HG03280 (cell line): ENCODE results near the gene INPP4A.

ENCODE experiments used
- ATAC-seq: cut with Tn5 transposase; IDR thresholded peaks from one replicate; pipeline ENCODE4 v1.9.1; 2021; ENCODE audit warnings: mild to moderate bottlenecking, moderate library complexity; ENCODE audit not compliant: unreplicated experiment

The INPP4A gene

GRCh38 chr2:98509542-98510321 is 65.1 kb downstream of the INPP4A start:
- ATAC-seq, result no peak

GRCh38 chr2:98510322-98510662 is 65.6 kb downstream of the INPP4A start:
- ATAC-seq, result no peak

DNA sequence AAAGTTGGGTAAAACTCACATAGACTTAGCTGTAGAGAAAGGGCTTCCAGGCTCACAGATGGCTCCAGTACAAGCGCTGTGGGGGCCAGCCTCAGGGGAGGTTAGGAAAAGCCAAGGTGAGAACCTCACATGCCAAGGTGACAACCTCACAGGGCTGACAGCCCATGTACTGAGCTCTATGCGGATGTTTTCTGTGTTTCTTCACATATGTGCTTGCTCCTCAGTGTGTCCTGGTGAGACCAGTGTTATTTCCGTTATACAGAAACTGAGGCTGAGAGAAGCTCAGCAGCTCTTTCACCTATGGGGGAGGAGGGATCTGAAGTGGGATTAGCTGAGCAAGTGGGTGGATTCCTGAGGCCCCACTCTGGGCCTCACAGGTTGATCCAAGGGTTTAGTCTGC is 67.3 kb downstream of the INPP4A start:
- ATAC-seq, result no peak

GRCh38 chr2:98512699-98513098 is 68.0 kb downstream of the INPP4A start:
- no peak for ATAC-seq

DNA sequence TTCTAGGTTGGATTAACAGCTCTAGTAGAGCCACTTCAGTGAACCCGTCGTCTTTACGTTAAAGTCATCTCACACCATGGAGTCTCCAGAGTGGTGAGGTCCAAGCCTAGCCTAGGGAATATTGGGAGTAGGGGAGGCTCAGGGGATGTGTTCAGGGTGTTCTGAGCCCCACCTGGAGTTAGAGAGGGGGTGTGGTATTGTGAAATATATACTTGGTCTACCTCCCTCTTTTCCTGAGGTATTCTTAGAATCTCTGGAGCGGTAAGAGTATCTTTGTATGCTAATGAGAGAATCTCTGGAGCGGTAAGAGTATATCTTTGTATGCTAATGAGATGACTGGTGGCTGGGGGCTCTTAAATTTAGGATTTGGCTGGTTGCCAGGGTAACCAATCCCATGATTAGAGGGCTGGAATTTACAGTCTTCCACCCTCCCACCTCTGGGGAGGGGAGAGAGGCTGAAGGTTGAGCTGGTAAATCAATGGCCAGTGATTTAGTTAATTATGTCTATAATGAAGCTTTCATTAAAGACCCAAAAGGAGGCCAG is 69.5 kb downstream of the INPP4A start:
- ATAC-seq, result no peak

DNA sequence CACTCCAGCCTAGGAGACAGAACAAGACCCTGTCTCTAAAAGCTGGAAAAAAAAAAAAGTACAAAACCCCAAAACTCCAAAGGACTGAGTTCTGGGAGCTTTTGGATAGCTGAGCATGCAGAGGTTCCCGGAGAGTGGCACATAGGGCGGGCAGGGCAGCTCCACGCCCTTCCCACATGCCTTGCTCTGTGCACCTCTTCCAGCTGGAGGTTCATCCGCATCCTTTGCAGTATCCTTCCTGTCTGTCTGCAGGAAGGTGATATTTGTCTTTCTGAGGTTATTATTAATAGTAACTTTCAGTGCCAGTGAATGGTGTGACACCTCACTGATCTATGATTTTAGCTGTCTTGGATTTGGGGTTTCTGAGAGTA is 70.2 kb downstream of the INPP4A start:
- ATAC-seq, result no peak

DNA sequence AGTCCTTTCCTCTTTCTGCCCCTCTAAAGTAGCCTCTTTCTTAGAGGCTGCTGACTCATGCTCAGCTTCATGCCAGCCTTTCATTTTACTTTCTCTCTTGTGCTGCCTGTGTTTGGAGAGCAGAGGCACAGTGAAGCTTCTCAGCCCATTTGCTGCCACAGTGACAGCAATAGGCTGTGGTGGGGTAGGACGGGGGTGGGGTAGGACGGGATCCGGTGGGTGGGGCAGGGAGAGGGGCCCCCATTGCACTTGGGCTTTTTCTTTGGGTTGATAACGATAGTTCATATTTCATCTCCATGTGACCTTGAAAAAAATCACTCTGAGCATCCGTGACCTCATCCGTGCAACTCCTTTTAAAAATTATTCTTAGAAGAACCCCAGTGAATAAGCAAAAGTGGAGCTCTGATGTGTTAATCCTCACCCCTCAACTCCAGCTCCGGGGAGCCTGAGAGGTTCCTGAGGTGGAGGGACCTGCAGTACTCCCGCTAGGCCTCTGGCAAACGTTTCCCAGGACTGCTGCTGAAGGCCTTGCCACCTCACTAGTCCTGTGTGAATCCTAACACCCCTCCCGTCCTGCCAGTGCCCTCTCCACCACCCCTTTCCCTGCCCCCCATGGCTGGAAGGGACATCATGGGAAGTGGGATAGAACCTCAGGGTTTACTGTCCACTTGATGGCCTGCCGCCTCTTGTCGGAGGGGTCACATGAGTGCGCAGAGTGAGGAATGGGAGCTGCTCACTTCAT is 70.8 kb downstream of the INPP4A start:
- ATAC-seq, result no peak

DNA sequence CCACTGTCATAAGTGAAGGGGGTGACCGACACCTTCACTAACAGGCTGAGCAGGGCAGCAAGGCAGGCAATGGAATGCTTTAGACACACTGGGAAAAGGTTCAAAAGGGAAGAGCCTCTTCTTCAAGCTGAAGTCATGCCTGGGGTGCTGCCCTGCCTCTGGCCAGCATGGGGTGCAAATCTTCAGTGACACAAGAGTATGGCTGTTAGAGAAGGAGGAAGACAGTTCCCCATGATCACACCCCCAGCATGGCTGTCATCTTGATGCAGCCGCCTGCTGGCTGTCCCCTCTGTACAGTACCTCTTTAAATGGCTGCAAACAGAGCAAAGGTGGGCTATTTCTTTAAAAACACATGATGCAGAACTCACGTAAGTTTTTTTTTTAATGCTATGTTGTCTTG is 71.9 kb downstream of the INPP4A start:
- ATAC-seq, result no peak

DNA sequence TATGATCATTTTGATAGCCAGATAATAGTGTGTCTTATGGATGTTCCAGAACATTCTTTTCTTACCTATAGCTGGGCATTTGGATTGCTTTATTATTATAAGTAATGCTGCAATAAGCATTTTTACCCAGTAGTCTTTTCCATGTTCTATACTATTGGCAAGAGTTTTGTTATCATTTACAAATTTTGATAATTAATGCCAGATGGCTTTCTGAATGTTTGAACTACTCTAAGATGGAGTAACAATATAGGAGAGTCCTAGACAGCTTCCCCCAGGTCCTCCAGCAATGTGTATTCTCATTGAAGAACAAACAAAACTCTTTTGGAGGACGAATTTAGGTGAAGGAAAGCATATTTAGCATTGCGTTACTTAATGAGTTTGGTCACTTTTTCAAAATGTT is 73.0 kb downstream of the INPP4A start:
- no peak for ATAC-seq

DNA sequence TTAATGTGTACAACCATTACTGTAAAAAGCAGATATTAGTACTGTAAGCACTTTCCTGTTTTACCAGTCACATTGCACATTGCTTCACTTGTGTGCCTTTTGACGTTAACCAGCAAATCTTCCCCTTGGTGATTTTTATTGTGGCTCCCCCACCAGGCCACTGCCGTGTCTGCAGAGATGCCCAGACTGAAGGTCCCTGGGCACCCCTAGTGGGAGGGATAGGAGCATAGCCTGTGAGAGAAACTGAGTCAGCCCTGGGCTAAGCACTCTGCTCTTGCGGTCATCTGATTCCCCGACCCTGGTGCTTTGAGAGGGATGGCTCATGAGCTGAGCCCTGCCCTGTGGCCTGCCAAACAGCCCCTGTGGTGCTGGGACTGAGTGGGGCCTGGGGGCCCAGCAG is 73.4 kb downstream of the INPP4A start:
- ATAC-seq, result no peak

GRCh38 chr2:98519156-98519555 is 74.5 kb downstream of the INPP4A start:
- no peak for ATAC-seq

DNA sequence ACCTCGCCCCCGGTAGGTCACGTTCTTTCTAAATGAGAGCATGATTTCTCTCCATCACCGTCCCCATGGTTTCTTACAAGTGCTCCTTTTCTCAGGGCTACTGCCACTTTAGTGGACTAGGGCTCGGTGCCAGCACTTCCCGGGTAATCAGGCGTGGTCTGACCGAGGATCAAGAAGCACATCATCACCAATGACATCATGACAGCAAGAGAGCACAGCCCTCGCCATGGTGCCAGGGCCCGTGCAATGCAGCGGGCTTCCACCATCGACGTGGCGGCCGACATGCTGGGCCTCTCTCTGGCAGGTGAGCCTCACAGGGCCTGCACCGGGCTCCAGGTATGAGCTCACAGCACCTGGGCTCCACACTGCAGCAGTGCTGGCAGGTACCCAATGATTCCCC is 75.2 kb downstream of the INPP4A start:
- no peak for ATAC-seq

DNA sequence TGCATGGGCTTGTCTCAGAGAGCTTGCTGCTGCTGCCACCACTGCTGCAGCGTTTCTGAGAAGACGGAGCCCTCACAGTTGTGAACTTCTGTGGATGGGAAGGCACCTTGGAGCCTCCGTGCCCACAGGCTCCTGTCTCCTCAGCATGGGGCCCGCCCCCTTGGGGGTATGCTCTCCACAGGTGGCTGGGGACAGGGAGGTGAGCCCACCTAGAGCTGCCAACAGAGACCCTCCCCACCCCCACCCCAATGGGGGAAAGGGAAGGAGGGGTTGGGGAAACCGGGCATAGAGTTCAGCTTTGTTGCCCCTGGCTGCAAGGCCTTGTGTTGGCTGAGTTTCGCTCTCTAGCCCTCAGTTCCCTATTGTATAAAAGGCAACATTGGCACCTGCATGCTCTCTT is 76.1 kb downstream of the INPP4A start:
- ATAC-seq, result no peak

- no peak for ATAC-seq
Observed at GRCh38 chr2:98521266-98521665, 76.6 kb downstream of the INPP4A start.

- ATAC-seq, result no peak
Observed at GRCh38 chr2:98522854-98523253, 78.2 kb downstream of the INPP4A start.

- no peak for ATAC-seq
Observed at GRCh38 chr2:98524168-98524567, 79.5 kb downstream of the INPP4A start.

- ATAC-seq, result no peak
Observed at GRCh38 chr2:98528349-98528748, 83.7 kb downstream of the INPP4A start.

DNA sequence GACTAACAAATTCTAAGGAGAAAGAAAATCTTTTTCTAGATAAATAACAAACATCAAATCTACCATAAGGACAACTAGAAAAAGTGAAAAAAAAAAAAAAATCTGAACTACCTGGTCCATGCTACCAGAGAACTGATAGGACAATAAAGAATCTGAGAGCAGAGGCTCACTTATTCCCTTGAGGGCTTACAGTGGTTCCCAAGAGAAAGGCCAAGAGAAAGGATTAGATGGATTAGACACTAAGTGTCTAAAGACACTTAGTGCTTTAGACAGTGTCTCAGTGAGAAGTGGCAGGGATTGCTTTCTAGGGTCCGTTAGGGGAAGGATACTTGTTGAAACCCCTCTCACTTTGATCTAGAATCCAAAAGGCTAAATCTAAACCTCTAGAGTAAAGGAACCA is 85.5 kb downstream of the INPP4A start:
- ATAC-seq, result no peak

DNA sequence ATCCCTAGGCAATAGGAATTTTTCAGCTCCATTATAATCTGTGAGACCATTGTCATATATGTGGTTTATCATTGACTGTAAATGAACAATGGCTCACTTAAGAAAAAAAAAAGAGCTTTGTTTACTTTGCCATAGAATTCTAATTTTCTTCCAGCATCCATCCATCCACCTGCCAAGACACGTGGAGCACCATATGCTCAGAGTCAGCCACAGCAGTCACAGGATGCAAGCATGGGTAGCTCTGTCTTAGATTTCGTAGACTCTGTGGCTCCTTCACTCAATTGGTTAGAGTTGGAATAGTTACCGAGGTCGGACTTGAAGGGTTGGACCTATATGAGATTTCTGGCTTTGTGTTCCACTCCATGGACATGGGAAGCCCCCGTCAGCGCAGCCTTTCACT is 88.1 kb downstream of the INPP4A start:
- ATAC-seq, result no peak

- no peak for ATAC-seq
Observed at GRCh38 chr2:98533547-98533946, 88.9 kb downstream of the INPP4A start.

DNA sequence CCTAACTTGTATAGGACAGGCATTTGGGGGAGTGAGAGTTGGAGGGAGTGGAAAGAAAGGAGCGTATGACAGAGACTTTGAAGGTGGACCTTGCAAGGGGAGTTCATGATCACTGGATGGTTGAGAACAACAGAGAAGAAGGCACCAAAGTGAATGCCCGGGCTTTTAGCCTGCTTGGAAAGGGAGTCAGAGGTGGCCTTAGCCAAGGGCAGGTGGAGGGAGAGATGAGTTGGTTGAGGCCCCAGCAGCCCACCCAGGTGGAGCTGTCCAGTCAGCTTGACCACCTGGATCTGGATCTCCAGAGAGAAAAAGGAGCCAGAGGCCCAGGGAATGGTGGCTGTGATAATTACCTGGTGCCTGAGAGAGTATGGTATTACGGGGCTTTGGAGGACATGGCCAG is 90.1 kb downstream of the INPP4A start:
- no peak for ATAC-seq

- no peak for ATAC-seq
Observed at GRCh38 chr2:98535971-98536677, 91.5 kb downstream of the INPP4A start.
